ENCODE measurements around the gene ASCC3.

The ASCC3 gene

GRCh38 chr6:100554228-100554627 lies 326.9 kb downstream of the ASCC3 start:
- Histone ChIP-seq H3K4me1 (ENCODE audit: insufficient read depth, low read length, poor library complexity, severe bottlenecking) (no peaks in the 10 kb centered on the region), H2AFZ (ENCODE audit: low read length) (no peak overlapping the region), H3K9ac (ENCODE audit: low read depth, low read length, poor library complexity, severe bottlenecking) (no peak overlapping the region), H3F3A (ENCODE audit: low read depth) (no peaks in the 10 kb centered on the region), H3K4me3 (ENCODE audit: low read length, poor library complexity, severe bottlenecking) (no peak overlapping the region), H3K4me2 (ENCODE audit: low read depth, low read length, poor library complexity, severe bottlenecking) (no peak overlapping the region), H3K9me2 (replicated peaks; ENCODE audit: low read depth, low read length) (no peaks in the 10 kb centered on the region), H3K27me3 (ENCODE audit: insufficient read depth, low read length, poor library complexity, severe bottlenecking) (no peaks in the 10 kb centered on the region), H3K36me3 (ENCODE audit: insufficient read depth, low read length) (no peaks in the 10 kb centered on the region), H3K79me2 (ENCODE audit: insufficient read depth, low read length) (no peaks in the 10 kb centered on the region), H4K20me1 (ENCODE audit: insufficient read depth, low read length, poor library complexity, severe bottlenecking) (no peaks in the 10 kb centered on the region), H3K9me3 (ENCODE audit: insufficient read depth, low read depth, low read length) (no peaks in the 10 kb centered on the region)
- TF ChIP-seq, protein P1, sequence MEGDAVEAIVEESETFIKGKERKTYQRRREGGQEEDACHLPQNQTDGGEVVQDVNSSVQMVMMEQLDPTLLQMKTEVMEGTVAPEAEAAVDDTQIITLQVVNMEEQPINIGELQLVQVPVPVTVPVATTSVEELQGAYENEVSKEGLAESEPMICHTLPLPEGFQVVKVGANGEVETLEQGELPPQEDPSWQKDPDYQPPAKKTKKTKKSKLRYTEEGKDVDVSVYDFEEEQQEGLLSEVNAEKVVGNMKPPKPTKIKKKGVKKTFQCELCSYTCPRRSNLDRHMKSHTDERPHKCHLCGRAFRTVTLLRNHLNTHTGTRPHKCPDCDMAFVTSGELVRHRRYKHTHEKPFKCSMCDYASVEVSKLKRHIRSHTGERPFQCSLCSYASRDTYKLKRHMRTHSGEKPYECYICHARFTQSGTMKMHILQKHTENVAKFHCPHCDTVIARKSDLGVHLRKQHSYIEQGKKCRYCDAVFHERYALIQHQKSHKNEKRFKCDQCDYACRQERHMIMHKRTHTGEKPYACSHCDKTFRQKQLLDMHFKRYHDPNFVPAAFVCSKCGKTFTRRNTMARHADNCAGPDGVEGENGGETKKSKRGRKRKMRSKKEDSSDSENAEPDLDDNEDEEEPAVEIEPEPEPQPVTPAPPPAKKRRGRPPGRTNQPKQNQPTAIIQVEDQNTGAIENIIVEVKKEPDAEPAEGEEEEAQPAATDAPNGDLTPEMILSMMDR (conservative IDR thresholded peaks at IDR 0.05; ENCODE audit: low read length), result no peak
- TF ChIP-seq EZH2phosphoT487 (IDR thresholded peaks at IDR 0.05; ENCODE audit: borderline replicate concordance), result no peak

GRCh38 chr6:100553243-100553642 lies 327.9 kb downstream of the ASCC3 start:
- no peaks in the 10 kb centered on the region for H3K9me2 ChIP-seq (replicated peaks; ENCODE audit: low read depth, low read length)
- H2AFZ ChIP-seq (ENCODE audit: low read length), result no peak overlapping the region
- H3K9ac ChIP-seq (ENCODE audit: low read depth, low read length, poor library complexity, severe bottlenecking), result no peak overlapping the region
- no peaks in the 10 kb centered on the region for H3F3A ChIP-seq (ENCODE audit: low read depth)
- H3K79me2 ChIP-seq (ENCODE audit: insufficient read depth, low read length), result no peaks in the 10 kb centered on the region
- TF ChIP-seq EZH2phosphoT487 (IDR thresholded peaks at IDR 0.05; ENCODE audit: borderline replicate concordance), result no peak
- TF ChIP-seq, protein P1 (conservative IDR thresholded peaks at IDR 0.05; ENCODE audit: low read length), result no peak
- H3K27me3 ChIP-seq (ENCODE audit: insufficient read depth, low read length, poor library complexity, severe bottlenecking), result no peaks in the 10 kb centered on the region
- no peaks in the 10 kb centered on the region for H3K36me3 ChIP-seq (ENCODE audit: insufficient read depth, low read length)
- H3K4me3 ChIP-seq (ENCODE audit: low read length, poor library complexity, severe bottlenecking), result no peak overlapping the region
- H4K20me1 ChIP-seq (ENCODE audit: insufficient read depth, low read length, poor library complexity, severe bottlenecking), result no peaks in the 10 kb centered on the region
- no peak overlapping the region for H3K4me2 ChIP-seq (ENCODE audit: low read depth, low read length, poor library complexity, severe bottlenecking)
- no peaks in the 10 kb centered on the region for H3K9me3 ChIP-seq (ENCODE audit: insufficient read depth, low read depth, low read length)
- H3K4me1 ChIP-seq (ENCODE audit: insufficient read depth, low read length, poor library complexity, severe bottlenecking), result no peaks in the 10 kb centered on the region

GRCh38 chr6:100549406-100550167 lies 331.5 kb downstream of the ASCC3 start:
- Histone ChIP-seq H3K9me2 (replicated peaks; ENCODE audit: low read depth, low read length) (no peaks in the 10 kb centered on the region), H3K9ac (ENCODE audit: low read depth, low read length, poor library complexity, severe bottlenecking) (no peak overlapping the region), H4K20me1 (ENCODE audit: insufficient read depth, low read length, poor library complexity, severe bottlenecking) (no peaks in the 10 kb centered on the region), H3K36me3 (ENCODE audit: insufficient read depth, low read length) (no peaks in the 10 kb centered on the region), H3K27me3 (ENCODE audit: insufficient read depth, low read length, poor library complexity, severe bottlenecking) (no peaks in the 10 kb centered on the region), H3F3A (ENCODE audit: low read depth) (no peaks in the 10 kb centered on the region), H2AFZ (ENCODE audit: low read length) (no peak overlapping the region), H3K4me2 (ENCODE audit: low read depth, low read length, poor library complexity, severe bottlenecking) (no peak overlapping the region), H3K4me3 (ENCODE audit: low read length, poor library complexity, severe bottlenecking) (no peak overlapping the region), H3K79me2 (ENCODE audit: insufficient read depth, low read length) (no peaks in the 10 kb centered on the region), H3K4me1 (ENCODE audit: insufficient read depth, low read length, poor library complexity, severe bottlenecking) (no peaks in the 10 kb centered on the region), H3K9me3 (ENCODE audit: insufficient read depth, low read depth, low read length) (no peaks in the 10 kb centered on the region)
- TF ChIP-seq EZH2phosphoT487 (IDR thresholded peaks at IDR 0.05; ENCODE audit: borderline replicate concordance), result no peak
- TF ChIP-seq, protein P1 (conservative IDR thresholded peaks at IDR 0.05; ENCODE audit: low read length), result no peak

Data from Loucy (cell line).